ENCODE results near the gene BLM. TPM values are rescaled to one million over a fixed set of nuclear protein-coding genes. Genes with fewer than 3 reads are reported as not detected.

The BLM gene
- total and polyA plus RNA-seq, 2 of the 13 experiments (the other 11 are each of a cell fraction or from before 2014, with no cell fraction given): 5.1 to 11.8 TPM

GRCh38 chr15:90816401-90817116 lies 99.4 kb downstream of the BLM start:
- ChIA-PET POLR2A (no interaction called here), CTCF (ENCODE audit: low intra/inter-chr PET ratio, low total read pairs) (no interaction called here)
- in situ Hi-C loops (cut with HindIII; ENCODE audit: extremely low pct_ligation_motif_present, low pct_unique_long_range_greater_than_20kb): loop anchor here (5.0 kb wide), 1 partner anchor 71 kb away; no protein-coding TSS in a partner anchor
- Histone ChIP-seq H3K4me2 (ENCODE audit: low read depth, low read length) (no peak overlapping the region), H3K36me3 (replicated peaks in 1 of 2; ENCODE audit: control insufficient read depth in 1 of 2, insufficient read depth in 2 of 2, low read length in 2 of 2) (peaks cover 0 to 9% of the 10 kb centered on the region in 2 experiments; a peak in 2 of 5 replicates), H3K4me3 (replicated peaks in 1 of 3; ENCODE audit: insufficient read depth in 1 of 3, low read depth in 2 of 3, low read length in 3 of 3) (no peak overlapping the region), H3K9ac (ENCODE audit: insufficient read depth, low read depth, low read length) (no peak overlapping the region), H4K20me1 (ENCODE audit: insufficient read depth, low read length) (no peaks in the 10 kb centered on the region), H3K9me3 (ENCODE audit: low read length) (no peaks in the 10 kb centered on the region), H3K79me2 (ENCODE audit: insufficient read depth, low read length) (no peaks in the 10 kb centered on the region), H3K27ac (ENCODE audit: extremely low read length, insufficient read depth, low read length) (no peak overlapping the region), H2AFZ (ENCODE audit: low read length) (no peak overlapping the region), H3K27me3 (ENCODE audit: control insufficient read depth in 1 of 2, insufficient read depth in 2 of 2, low read length in 2 of 2) (peaks cover 0 to 14% of the 10 kb centered on the region in 2 experiments; a peak in 4 of 5 replicates), H3K4me1 (ENCODE audit: insufficient read depth, low read length) (peaks cover 7% of the 10 kb centered on the region)
- no TSS peak for BruUV-seq (replicated peaks)
- ATAC-seq: no peak
- FAIRE-seq: no peak
- DNase-seq (ENCODE audit: low spot score): no peak
- intact Hi-C loops (cut with micrococcal nuclease; ENCODE audit: unreplicated experiment): no loop called here
- no peak for TF ChIP-seq ZNF550 (CRISPR knock-in tag; IDR thresholded peaks at IDR 0.05; ENCODE audit: borderline replicate concordance)
- no peak for TF ChIP-seq SP140L (CRISPR knock-in tag; IDR thresholded peaks at IDR 0.05; ENCODE audit: borderline replicate concordance)
- no peak for TF ChIP-seq ARID2 (CRISPR knock-in tag; IDR thresholded peaks at IDR 0.05; ENCODE audit: borderline replicate concordance)
- TF ChIP-seq NONO (IDR thresholded peaks at IDR 0.05): no peak
- no peak for TF ChIP-seq NONO (CRISPR knock-in tag; conservative IDR thresholded peaks at IDR 0.05)
- no peak for TF ChIP-seq ZNF674 (CRISPR knock-in tag; IDR thresholded peaks at IDR 0.05; ENCODE audit: low read depth)
- TF ChIP-seq, protein P1, sequence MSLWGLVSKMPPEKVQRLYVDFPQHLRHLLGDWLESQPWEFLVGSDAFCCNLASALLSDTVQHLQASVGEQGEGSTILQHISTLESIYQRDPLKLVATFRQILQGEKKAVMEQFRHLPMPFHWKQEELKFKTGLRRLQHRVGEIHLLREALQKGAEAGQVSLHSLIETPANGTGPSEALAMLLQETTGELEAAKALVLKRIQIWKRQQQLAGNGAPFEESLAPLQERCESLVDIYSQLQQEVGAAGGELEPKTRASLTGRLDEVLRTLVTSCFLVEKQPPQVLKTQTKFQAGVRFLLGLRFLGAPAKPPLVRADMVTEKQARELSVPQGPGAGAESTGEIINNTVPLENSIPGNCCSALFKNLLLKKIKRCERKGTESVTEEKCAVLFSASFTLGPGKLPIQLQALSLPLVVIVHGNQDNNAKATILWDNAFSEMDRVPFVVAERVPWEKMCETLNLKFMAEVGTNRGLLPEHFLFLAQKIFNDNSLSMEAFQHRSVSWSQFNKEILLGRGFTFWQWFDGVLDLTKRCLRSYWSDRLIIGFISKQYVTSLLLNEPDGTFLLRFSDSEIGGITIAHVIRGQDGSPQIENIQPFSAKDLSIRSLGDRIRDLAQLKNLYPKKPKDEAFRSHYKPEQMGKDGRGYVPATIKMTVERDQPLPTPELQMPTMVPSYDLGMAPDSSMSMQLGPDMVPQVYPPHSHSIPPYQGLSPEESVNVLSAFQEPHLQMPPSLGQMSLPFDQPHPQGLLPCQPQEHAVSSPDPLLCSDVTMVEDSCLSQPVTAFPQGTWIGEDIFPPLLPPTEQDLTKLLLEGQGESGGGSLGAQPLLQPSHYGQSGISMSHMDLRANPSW (CRISPR knock-in tag; IDR thresholded peaks at IDR 0.05; ENCODE audit: borderline replicate concordance): no peak
- no peak for TF ChIP-seq ZNF362 (CRISPR knock-in tag; IDR thresholded peaks at IDR 0.05; ENCODE audit: borderline replicate concordance)
- no peak for TF ChIP-seq MXD4 (CRISPR knock-in tag; IDR thresholded peaks at IDR 0.05)
- no peak for TF ChIP-seq SATB2 (CRISPR knock-in tag; IDR thresholded peaks at IDR 0.05)
- TF ChIP-seq ZBTB34 (CRISPR knock-in tag; IDR thresholded peaks at IDR 0.05): no peak
- TF ChIP-seq, protein P2, sequence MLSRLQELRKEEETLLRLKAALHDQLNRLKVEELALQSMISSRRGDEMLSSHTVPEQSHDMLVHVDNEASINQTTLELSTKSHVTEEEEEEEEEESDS (CRISPR knock-in tag; IDR thresholded peaks at IDR 0.05; ENCODE audit: borderline replicate concordance): no peak
- no peak for TF ChIP-seq GATAD2A (CRISPR knock-in tag; IDR thresholded peaks at IDR 0.05)
- no peak for TF ChIP-seq ELF3 (CRISPR knock-in tag; IDR thresholded peaks at IDR 0.05)
- TF ChIP-seq GATAD1 (CRISPR knock-in tag; IDR thresholded peaks at IDR 0.05): no peak
- no peak for TF ChIP-seq AGO2 (optimal IDR thresholded peaks at IDR 0.05; ENCODE audit: low read depth, low read length)
- TF ChIP-seq ZNF879 (CRISPR knock-in tag; IDR thresholded peaks at IDR 0.05): no peak
- no peak for TF ChIP-seq ZNF484 (CRISPR knock-in tag; IDR thresholded peaks at IDR 0.05; ENCODE audit: borderline replicate concordance, low read depth)
- TF ChIP-seq, protein P3, sequence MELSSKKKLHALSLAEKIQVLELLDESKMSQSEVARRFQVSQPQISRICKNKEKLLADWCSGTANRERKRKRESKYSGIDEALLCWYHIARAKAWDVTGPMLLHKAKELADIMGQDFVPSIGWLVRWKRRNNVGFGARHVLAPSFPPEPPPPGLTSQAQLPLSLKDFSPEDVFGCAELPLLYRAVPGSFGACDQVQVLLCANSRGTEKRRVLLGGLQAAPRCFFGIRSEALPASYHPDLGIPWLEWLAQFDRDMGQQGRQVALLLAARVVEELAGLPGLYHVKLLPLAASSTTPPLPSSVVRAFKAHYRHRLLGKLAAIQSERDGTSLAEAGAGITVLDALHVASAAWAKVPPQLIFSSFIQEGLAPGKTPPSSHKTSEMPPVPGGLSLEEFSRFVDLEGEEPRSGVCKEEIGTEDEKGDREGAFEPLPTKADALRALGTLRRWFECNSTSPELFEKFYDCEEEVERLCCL (CRISPR knock-in tag; IDR thresholded peaks at IDR 0.05; ENCODE audit: borderline replicate concordance): no peak
- 77% methylated on average over 8 of the region's 15 CpGs for WGBS (ENCODE audit: low lambda C conversion rate)

Data from HepG2 (cell line).